ENCODE measurements around the gene ARFGAP3. TPM values are rescaled to one million over a fixed set of nuclear protein-coding genes. Genes with fewer than 3 reads are reported as not detected.

ARFGAP3 gene
- total RNA-seq, 1 experiment from 2014 or later = 15.0 TPM

DNA sequence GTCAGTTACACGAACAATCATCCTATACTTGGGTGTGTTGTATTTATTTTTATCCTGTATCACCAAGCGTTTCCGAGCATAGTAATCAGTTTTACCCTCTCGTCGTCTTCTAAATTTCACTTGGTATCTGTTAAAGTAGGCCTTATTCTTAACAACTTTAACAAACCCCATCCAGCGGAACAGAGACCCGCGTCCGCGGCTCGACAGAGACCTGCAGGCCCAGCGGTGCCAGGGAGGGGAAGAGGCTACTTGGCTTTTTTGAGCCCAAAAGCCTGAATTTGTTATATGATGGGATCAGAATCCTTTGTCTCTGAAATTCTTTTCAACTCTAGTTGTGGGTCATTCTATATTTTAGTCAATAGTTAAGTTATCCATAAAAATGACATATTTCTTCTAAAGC lies 79.9 kb downstream of the ARFGAP3 start:
- H4K5ac ChIP-seq (ENCODE audit: insufficient read length, low read depth, low read length) = no peak overlapping the region
- Mint-ChIP-seq H3K36me3 (ENCODE audit: insufficient read depth in 1 of 3, low read depth in 3 of 3) (no peaks in the 10 kb centered on the region), H3K27me3 (ENCODE audit: low read depth) (peaks cover 2% of the 10 kb centered on the region), H3K27ac (no peak overlapping the region), H3K4me3 (no peak overlapping the region), H3K9me3 (no peaks in the 10 kb centered on the region), H3K4me1 (peaks cover 9 to 13% of the 10 kb centered on the region in 2 experiments; a peak in 3 of 4 replicates)
- no peak overlapping the region for H2BK15ac ChIP-seq (ENCODE audit: low read depth, low read length)
- no peak overlapping the region for H3K27ac ChIP-seq (ENCODE audit: insufficient read length, low read depth, low read length)
- H3K27me3 ChIP-seq (ENCODE audit: insufficient read depth, low read length) = no peaks in the 10 kb centered on the region
- H2BK12ac ChIP-seq (ENCODE audit: insufficient read length, low read depth, low read length) = no peak overlapping the region
- no peak overlapping the region for H3K9ac ChIP-seq (ENCODE audit: extremely low read depth, insufficient read length, low read length)
- no peaks in the 10 kb centered on the region for H3K23me2 ChIP-seq (ENCODE audit: insufficient read length, low read depth, low read length, poor library complexity, severe bottlenecking)
- H3K56ac ChIP-seq (ENCODE audit: insufficient read length, low read depth, low read length) = no peak overlapping the region
- no peak overlapping the region for H3K23ac ChIP-seq (ENCODE audit: insufficient read length, low read depth, low read length)
- no peaks in the 10 kb centered on the region for H3K9me3 ChIP-seq (ENCODE audit: control insufficient read depth, low read depth, low read length)
- no peak overlapping the region for H3K4me2 ChIP-seq (ENCODE audit: insufficient read depth, insufficient read length, low read length)
- H3K79me1 ChIP-seq (ENCODE audit: insufficient read depth, low read depth, low read length, poor library complexity, severe bottlenecking) = no peaks in the 10 kb centered on the region
- no peak overlapping the region for H2BK20ac ChIP-seq (ENCODE audit: low read depth, low read length, poor library complexity, severe bottlenecking)
- no peak overlapping the region for H4K91ac ChIP-seq (ENCODE audit: insufficient read length, low read depth, low read length)
- DNase-seq = no peak
- no peak overlapping the region for H2BK5ac ChIP-seq (ENCODE audit: insufficient read length, low read length)
- no peaks in the 10 kb centered on the region for H3K79me2 ChIP-seq (ENCODE audit: insufficient read depth, low read length)
- WGBS (ENCODE audit: extremely low coverage, insufficient read length, low lambda C conversion rate) = no CpG with 5 or more reads among the region's 12 CpGs
- H3T11ph ChIP-seq (ENCODE audit: low read length) = no peak overlapping the region
- H4K20me1 ChIP-seq (ENCODE audit: control insufficient read depth, insufficient read depth, insufficient read length) = no peaks in the 10 kb centered on the region
- H2AFZ ChIP-seq (ENCODE audit: low read length) = no peak overlapping the region
- no peaks in the 10 kb centered on the region for H3K4me1 ChIP-seq (ENCODE audit: insufficient read depth, low read length)
- H4K8ac ChIP-seq (replicated peaks; ENCODE audit: insufficient read length, low read depth, low read length) = no peak overlapping the region
- no peak overlapping the region for H3K14ac ChIP-seq (ENCODE audit: insufficient read depth, low read length)
- H3K18ac ChIP-seq (ENCODE audit: insufficient read length, low read depth, low read length) = no peak overlapping the region
- H2BK120ac ChIP-seq (ENCODE audit: low read depth, low read length, poor library complexity, severe bottlenecking) = no peak overlapping the region
- TF ChIP-seq, protein P1, sequence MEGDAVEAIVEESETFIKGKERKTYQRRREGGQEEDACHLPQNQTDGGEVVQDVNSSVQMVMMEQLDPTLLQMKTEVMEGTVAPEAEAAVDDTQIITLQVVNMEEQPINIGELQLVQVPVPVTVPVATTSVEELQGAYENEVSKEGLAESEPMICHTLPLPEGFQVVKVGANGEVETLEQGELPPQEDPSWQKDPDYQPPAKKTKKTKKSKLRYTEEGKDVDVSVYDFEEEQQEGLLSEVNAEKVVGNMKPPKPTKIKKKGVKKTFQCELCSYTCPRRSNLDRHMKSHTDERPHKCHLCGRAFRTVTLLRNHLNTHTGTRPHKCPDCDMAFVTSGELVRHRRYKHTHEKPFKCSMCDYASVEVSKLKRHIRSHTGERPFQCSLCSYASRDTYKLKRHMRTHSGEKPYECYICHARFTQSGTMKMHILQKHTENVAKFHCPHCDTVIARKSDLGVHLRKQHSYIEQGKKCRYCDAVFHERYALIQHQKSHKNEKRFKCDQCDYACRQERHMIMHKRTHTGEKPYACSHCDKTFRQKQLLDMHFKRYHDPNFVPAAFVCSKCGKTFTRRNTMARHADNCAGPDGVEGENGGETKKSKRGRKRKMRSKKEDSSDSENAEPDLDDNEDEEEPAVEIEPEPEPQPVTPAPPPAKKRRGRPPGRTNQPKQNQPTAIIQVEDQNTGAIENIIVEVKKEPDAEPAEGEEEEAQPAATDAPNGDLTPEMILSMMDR (conservative IDR thresholded peaks at IDR 0.05) = no peak
- no peak overlapping the region for H3K4ac ChIP-seq (ENCODE audit: low read depth, low read length)
- no peak overlapping the region for H2AK5ac ChIP-seq (ENCODE audit: insufficient read length, low read length)

Measured in H9 (cell line).